DMS114 treated with DMSO at 0.1 percent for 48 hours (cell line): ENCODE results near the gene WWOX.

ENCODE experiments used
- DNase-seq: peaks from one replicate; lab custom pipeline; 2025; ENCODE audit not compliant: unreplicated experiment; lab: John Stamatoyannopoulos, UW

Gene WWOX

DNA sequence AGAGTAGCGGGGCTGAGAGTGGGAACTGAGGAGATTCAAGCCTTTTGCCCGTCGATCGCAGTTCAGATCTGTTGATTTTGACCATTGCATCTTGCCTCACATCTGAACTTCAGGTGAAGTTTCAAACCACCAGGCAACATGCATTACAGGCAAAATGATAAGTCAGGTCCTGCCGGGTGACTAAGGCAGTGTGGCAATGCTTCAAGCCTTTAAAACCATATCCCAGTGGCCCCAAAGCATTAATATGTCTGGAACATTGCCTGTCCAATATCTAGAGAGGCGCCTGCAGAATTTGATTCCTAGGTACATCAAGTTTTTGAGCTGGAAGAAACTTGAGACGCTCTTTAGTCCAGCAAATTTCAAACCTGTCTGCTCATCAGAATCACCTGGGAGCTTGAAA lies 998.3 kb downstream of the WWOX start:
- DNase-seq = no peak

DNA sequence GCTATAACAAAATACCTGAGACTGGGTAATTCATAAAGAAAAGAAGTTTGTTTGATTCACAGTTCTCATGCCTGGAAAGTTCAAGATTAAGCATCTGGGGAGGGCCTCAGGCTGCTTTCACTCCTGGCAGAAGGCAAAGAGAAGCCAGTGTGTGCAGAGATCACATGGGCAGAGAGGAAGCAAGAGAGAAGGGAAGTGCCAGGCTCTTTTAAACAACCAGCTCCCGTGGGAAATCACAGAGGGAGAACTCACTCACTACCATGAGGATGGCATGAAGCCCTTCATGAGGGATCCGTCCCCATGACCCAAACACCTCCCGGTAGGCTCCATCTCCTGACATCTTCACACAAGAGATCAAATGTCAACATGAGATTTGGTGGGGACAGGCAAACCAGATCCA lies 999.5 kb downstream of the WWOX start:
- no peak for DNase-seq

DNA sequence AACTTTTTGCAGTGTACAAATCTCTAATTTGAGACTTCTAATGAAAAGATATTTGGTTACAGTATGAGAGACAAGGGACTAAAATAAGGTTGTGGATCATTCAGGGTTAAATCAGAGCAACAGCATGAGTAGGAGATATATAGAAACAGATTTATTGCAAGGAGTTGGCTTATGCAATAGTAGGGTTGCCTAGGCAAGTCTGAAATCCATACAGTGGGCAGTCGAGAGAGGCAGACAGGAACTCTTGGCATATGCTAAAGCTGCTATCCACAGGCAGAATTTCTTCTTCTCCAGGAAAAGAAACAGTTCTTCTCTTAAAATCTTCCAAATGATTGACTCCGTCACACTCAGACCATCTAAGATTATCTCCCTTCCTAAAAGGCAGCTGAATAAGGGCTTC lies 1000.3 kb downstream of the WWOX start:
- no peak for DNase-seq

GRCh38 chr16:79100447-79100846 lies 1001.0 kb downstream of the WWOX start:
- no peak for DNase-seq

- DNase-seq = no peak
Observed at GRCh38 chr16:79101491-79101890, 1002.0 kb downstream of the WWOX start.

DNA sequence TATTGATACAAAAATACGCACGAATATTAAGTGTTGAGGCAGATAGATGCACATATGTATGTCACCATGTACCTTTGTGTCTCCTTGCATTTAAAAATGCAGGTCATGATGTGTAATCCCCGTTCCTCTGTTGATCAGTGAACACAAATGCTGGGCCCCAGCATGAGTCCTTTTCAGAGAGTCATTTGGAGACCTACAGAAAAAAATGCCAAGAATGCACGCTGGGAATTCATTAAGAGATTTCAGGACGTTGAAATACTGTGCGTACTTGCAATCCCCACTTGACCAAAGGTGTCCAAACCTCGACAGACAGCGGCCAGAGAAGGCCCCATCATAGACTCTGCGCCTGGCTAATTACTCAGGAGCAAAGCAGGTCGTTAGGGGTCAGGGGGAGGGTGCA lies 1005.1 kb downstream of the WWOX start:
- no peak for DNase-seq

DNA sequence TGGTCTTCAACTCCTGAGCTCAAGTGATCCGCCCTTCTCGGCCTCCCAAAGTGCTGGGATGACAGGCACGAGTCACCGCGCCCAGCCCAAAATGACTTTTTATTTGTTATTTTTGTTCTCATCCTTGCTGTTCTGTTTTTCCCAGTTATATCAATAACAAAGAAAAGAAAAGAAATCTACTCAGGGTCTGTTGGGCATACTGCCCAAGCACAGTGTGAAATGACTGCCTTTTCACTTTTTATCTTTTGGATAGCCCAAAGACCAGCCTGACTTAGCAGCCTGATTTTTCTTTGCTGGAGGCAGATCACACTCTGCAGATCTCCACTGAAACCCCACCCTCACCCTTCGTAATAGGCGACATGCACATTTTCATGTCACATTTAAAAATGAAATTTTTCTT lies 1007.8 kb downstream of the WWOX start:
- no peak for DNase-seq

DNA sequence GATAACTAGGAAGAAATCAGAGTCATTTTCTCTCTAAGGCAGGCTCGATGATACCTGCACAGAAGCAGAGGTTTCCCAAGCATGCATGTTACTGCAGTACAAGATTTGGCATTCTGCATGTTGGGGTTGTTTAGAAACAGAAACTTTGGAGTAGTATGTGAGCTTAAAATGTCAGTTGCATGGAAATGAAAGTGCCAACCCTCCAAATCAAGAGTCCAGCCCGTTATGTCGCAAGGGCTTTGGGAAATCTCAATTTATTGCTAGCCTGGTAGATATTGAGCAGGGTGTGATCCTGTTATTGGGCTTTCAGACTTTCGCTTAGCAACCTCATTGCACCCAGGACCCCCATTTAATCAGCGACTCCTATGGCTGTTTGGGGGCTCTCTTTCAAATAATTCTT lies 1010.3 kb downstream of the WWOX start:
- no peak for DNase-seq

GRCh38 chr16:79110242-79110641 lies 1010.8 kb downstream of the WWOX start:
- DNase-seq = no peak

GRCh38 chr16:79110953-79111352 lies 1011.5 kb downstream of the WWOX start:
- no peak for DNase-seq

DNA sequence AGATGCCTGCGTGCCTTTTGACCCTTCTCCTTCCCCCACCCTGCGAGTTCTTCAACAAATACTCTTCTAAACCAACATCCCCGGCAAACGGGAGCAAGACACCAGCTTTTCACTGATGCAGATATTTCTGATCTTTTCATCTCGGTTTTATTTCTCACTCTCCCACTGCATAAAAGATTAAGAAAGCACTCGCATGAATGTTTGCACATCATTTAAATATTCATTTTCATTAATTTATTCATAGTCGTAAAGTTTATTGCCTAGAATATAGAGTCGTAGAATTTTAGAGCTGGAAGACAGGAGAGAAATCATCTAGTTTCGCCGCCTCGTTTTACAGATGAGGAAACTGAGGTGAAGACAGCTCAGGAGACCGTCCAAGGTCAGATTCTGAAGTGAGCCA lies 1013.0 kb downstream of the WWOX start:
- DNase-seq = no peak

DNA sequence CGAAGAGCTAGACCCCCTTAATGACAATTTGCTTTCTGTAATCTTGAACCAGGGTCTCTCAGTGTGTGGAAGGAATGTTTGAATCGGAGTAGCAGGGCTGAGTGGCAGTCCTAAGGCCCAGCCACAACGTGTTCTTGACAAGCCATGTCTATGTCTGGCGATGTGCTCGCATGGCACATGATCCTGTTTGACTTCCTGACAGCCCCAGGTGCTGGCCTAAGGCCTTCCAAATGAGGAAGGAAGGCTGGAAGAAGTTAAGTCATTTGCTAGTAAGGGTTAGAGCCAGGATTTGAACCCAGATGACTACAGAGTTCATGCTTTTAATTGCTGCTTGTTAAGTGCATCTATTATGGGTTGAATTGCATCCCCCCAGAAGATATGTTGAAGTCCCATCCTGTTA lies 1014.4 kb downstream of the WWOX start:
- DNase-seq = no peak

GRCh38 chr16:79114759-79115158 lies 1015.3 kb downstream of the WWOX start:
- no peak for DNase-seq

GRCh38 chr16:79121906-79122305 lies 1022.5 kb downstream of the WWOX start:
- DNase-seq = no peak

- no peak for DNase-seq
Observed at GRCh38 chr16:79122343-79122742, 1022.9 kb downstream of the WWOX start.

- DNase-seq = no peak
Observed at GRCh38 chr16:79124016-79124756, 1024.7 kb downstream of the WWOX start.

GRCh38 chr16:79127766-79128165 lies 1028.3 kb downstream of the WWOX start:
- no peak for DNase-seq

- no peak for DNase-seq
Observed at GRCh38 chr16:79128706-79129105, 1029.3 kb downstream of the WWOX start.

- no peak for DNase-seq
Observed at GRCh38 chr16:79130616-79131015, 1031.2 kb downstream of the WWOX start.

DNA sequence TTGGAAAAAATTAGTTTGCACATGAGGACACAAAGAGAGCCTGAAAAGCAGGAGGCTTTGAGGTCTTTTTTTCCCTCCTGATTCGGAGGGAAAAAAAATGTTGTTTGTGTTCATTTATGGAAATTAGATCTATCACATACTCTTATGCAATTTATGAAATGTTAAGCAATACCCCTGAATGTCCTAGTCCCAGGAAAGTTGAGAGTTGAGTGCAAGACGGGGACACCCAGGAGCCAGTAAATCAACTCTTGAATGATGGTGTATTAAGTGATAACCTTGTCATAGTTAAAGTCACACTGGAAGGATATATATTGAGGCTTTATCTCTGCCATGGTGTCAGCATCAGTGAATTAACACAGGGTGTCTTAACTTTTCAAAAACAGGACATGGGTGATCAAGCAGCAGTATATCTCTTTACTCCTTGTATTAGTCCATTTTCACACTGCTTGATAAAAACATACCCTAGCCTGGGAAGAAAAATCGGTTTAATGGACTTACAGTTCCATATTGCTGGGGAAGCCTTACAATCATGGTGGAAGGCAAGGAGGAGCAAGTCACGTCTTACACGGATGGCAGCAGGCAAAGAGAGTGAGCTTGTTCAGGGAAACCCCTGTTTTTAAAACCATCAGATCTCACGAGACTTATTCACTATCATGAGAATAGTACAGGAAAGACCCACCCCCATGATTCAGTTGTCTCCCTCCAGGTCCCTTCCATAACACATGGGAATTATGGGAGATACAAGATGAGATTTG lies 1032.0 kb downstream of the WWOX start:
- DNase-seq = no peak

- no peak for DNase-seq
Observed at GRCh38 chr16:79132701-79133100, 1033.2 kb downstream of the WWOX start.

GRCh38 chr16:79134300-79134699 lies 1034.8 kb downstream of the WWOX start:
- DNase-seq = no peak

GRCh38 chr16:79136955-79137354 lies 1037.5 kb downstream of the WWOX start:
- DNase-seq = no peak
